ENCODE measurements around the gene LDHAL6B.

Gene LDHAL6B

GRCh38 chr15:59250249-59250648, 43.6 kb downstream of the LDHAL6B start:
- H3K4me3 ChIP-seq (ENCODE audit: low read length), result no peak overlapping the region
- DNase-seq (ENCODE audit: low read depth), result no peak
- no peak for TF ChIP-seq CTCF (conservative IDR thresholded peaks at IDR 0.05; ENCODE audit: low read depth, low read length)

DNA sequence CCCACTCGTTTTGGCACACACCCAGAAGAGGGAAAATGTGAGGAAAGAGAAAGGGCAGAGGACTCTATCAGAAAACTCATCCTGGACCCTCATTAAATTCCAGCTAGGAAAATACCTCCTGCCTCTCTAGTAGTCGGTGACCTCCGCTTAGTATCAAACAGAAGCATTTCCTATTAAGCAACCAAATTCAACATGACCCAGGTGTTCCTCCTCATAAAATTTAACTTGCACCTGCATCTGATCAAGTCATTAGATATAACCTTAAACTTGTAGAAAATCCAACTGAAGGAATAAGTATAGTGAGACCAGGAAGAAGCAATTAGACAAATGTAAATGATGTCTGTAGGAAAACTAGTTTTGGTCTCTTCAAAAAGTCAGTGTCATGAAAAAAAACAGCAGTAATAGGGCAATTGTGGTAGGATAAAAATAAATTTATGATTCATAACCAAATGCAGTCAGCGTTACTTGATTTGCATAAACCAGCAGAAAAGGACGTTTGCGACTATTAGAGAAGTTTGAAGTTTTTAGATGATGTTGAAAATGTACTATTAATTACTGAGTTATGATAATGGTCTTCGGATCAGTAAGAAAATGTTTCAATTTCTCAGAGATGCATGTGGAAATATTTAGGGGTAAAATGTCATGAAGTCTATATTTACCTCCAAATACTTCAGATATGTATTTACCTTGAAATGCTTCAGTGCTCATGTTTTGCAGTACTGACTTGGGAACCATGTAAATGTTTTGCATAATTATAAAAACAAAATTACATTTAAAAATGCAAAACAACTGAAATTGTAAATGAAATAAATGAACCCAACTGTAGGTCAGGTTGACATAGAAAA, 44.6 kb downstream of the LDHAL6B start:
- DNase-seq (ENCODE audit: low read depth), result no peak
- H3K4me3 ChIP-seq (ENCODE audit: low read length), result no peak overlapping the region
- no peak for TF ChIP-seq CTCF (conservative IDR thresholded peaks at IDR 0.05; ENCODE audit: low read depth, low read length)

GRCh38 chr15:59252137-59252536, 45.5 kb downstream of the LDHAL6B start:
- H3K4me3 ChIP-seq (ENCODE audit: low read length), result no peak overlapping the region
- no peak for DNase-seq (ENCODE audit: low read depth)
- no peak for TF ChIP-seq CTCF (conservative IDR thresholded peaks at IDR 0.05; ENCODE audit: low read depth, low read length)

DNA sequence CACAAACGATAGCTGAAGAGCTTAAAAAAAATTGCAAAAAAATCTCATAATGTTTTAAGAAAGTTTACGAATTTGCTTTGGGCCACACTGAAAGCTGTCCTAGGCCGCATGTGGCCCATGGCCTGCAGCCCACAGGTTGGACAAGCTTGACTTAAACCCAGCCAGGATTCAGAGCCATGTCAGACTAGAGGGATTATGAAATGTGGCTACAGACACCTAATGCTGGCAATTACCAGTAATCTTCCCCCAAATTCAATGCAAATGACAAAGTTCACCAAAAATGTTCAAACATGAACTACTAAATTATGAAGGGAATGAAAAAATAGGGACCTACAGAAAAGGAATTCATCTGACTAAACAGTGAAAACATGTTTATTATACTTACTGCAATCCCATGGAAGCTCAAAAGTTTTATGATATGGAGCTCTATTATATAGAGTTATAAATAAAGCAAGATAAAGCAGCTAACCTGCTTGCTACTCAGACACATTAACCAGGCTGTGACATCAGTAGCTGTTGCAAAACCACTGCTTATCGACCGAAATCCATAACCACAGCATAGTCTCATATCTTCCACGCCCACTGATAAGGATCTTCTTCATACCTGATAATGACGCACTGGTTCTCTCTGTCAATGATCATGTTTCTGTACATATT, 49.2 kb downstream of the LDHAL6B start:
- no peak overlapping the region for H3K4me3 ChIP-seq (ENCODE audit: low read length)
- no peak for DNase-seq (ENCODE audit: low read depth)
- no peak for TF ChIP-seq CTCF (conservative IDR thresholded peaks at IDR 0.05; ENCODE audit: low read depth, low read length)

- H3K4me3 ChIP-seq (ENCODE audit: low read length), result no peak overlapping the region
- no peak for TF ChIP-seq CTCF (conservative IDR thresholded peaks at IDR 0.05; ENCODE audit: low read depth, low read length)
- no peak for DNase-seq (ENCODE audit: low read depth)
Observed at GRCh38 chr15:59256482-59256881, 49.8 kb downstream of the LDHAL6B start.

DNA sequence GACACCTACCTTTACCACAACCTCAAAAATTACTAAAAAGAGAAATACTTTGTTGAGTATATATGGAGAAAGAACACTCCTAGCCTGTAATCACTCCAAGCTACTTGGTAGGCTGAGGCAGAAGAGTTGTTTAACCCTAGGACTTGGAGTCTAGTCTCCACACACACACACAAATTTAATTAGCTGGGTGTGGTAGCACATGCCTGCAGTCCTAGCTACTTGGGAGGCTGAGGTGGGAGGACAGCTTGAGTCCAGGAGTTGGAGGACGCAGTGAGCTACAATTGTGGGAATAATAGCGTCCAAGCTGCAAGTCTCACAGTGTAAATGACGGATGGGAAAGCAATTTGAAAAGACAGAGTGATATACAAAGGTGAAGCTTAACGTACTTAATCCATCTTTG, 50.5 kb downstream of the LDHAL6B start:
- DNase-seq (ENCODE audit: low read depth), result no peak
- no peak for TF ChIP-seq CTCF (conservative IDR thresholded peaks at IDR 0.05; ENCODE audit: low read depth, low read length)
- no peak overlapping the region for H3K4me3 ChIP-seq (ENCODE audit: low read length)

Measured in retinal pigment epithelial cell (primary cell).